ENCODE results near the gene MAPK8.

DNA sequence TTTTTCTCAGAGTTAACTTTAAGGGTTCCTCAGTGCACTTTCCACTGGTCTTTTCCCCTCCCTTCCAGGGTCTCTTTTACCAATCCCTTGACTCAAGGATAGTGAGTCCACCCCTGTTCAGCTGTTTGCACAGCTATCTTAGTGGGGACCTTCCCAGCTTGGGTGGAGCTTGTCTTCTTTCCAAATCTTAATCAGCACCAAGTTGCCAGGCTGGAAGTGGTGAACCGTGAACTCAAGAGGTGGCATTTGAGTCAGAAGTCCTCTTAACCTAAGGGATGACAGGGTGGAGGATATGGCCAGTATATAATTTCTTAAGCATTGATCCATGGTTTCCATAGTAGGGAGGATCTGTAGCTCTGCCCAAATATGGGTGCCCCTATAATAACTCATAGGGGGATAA, 25.0 kb downstream of the MAPK8 start:
- TF ChIP-seq, protein P1, sequence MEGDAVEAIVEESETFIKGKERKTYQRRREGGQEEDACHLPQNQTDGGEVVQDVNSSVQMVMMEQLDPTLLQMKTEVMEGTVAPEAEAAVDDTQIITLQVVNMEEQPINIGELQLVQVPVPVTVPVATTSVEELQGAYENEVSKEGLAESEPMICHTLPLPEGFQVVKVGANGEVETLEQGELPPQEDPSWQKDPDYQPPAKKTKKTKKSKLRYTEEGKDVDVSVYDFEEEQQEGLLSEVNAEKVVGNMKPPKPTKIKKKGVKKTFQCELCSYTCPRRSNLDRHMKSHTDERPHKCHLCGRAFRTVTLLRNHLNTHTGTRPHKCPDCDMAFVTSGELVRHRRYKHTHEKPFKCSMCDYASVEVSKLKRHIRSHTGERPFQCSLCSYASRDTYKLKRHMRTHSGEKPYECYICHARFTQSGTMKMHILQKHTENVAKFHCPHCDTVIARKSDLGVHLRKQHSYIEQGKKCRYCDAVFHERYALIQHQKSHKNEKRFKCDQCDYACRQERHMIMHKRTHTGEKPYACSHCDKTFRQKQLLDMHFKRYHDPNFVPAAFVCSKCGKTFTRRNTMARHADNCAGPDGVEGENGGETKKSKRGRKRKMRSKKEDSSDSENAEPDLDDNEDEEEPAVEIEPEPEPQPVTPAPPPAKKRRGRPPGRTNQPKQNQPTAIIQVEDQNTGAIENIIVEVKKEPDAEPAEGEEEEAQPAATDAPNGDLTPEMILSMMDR (conservative IDR thresholded peaks at IDR 0.05; ENCODE audit: low read length): no peak
- no peak for TF ChIP-seq EZH2phosphoT487 (IDR thresholded peaks at IDR 0.05; ENCODE audit: borderline replicate concordance, low read depth, low read length)

All from OCI-LY7 (cell line).